ENCODE results near the gene SIGLEC12.
"Not testable (repeated sequence)": the region's sequence is repeated elsewhere in the genome, so short reads cannot be mapped to it uniquely, and the experiment has no call there.

Gene SIGLEC12

DNA sequence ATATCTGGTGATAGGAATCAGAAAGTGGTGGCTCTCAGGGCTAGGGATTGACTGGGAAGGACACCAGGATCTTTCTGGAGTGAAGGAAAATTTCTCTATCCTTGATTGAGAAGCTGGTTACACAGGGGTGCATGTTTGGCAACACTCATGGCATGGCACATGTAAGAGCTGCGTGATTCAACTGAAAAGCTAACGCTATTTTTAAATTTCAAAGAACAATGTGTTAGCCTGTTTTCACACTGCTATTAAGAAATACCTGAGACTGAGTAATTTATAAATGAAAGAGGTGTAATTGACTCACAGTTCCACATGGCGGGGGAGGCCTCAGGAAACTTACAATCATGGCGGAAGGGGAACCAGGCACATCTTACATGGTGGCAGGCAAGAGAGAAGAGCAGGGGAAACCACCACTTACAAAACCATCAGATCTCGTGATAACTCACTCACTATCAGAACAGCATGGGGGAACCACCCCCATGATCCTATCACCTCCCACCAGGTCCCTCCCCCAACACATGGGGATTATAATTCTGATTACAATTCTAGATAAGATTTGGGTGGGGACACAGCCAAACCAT is 50.8 kb downstream of the SIGLEC12 start:
- Histone ChIP-seq H4K20me1 (ENCODE audit: insufficient read depth, low read length) (no peaks in the 10 kb centered on the region), H3K27me3 (ENCODE audit: insufficient read depth, low read length, poor library complexity) (peaks cover 16% of the 10 kb centered on the region), H3K79me2 (ENCODE audit: insufficient read depth, low read length) (no peaks in the 10 kb centered on the region), H3K4me1 (ENCODE audit: insufficient read depth, low read length) (peaks cover 9% of the 10 kb centered on the region), H3K4me3 (ENCODE audit: low read depth in 1 of 2, low read length in 2 of 2) (no peak overlapping the region), H3K4me2 (ENCODE audit: insufficient read depth, low read length) (no peak overlapping the region), H3K27ac (ENCODE audit: low read length) (no peak overlapping the region), H3K9ac (ENCODE audit: low read depth, low read length) (no peak overlapping the region), H3K36me3 (ENCODE audit: insufficient read depth, low read length) (no peaks in the 10 kb centered on the region), H3K9me3 (ENCODE audit: insufficient read depth, low read length, severe bottlenecking) (no peaks in the 10 kb centered on the region), H2AFZ (ENCODE audit: low read depth, low read length) (no peak overlapping the region)
- TF ChIP-seq, protein P1, sequence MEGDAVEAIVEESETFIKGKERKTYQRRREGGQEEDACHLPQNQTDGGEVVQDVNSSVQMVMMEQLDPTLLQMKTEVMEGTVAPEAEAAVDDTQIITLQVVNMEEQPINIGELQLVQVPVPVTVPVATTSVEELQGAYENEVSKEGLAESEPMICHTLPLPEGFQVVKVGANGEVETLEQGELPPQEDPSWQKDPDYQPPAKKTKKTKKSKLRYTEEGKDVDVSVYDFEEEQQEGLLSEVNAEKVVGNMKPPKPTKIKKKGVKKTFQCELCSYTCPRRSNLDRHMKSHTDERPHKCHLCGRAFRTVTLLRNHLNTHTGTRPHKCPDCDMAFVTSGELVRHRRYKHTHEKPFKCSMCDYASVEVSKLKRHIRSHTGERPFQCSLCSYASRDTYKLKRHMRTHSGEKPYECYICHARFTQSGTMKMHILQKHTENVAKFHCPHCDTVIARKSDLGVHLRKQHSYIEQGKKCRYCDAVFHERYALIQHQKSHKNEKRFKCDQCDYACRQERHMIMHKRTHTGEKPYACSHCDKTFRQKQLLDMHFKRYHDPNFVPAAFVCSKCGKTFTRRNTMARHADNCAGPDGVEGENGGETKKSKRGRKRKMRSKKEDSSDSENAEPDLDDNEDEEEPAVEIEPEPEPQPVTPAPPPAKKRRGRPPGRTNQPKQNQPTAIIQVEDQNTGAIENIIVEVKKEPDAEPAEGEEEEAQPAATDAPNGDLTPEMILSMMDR (IDR thresholded peaks at IDR 0.05; ENCODE audit: borderline replicate concordance, extremely low read depth, low read length, poor library complexity, severe bottlenecking): no peak
- TF ChIP-seq EZH2 (IDR thresholded peaks at IDR 0.05; ENCODE audit: borderline replicate concordance, low read depth, low read length, severe bottlenecking): no peak
- no peak for DNase-seq
- ATAC-seq (ENCODE audit: insufficient read depth, low read depth): no peak

DNA sequence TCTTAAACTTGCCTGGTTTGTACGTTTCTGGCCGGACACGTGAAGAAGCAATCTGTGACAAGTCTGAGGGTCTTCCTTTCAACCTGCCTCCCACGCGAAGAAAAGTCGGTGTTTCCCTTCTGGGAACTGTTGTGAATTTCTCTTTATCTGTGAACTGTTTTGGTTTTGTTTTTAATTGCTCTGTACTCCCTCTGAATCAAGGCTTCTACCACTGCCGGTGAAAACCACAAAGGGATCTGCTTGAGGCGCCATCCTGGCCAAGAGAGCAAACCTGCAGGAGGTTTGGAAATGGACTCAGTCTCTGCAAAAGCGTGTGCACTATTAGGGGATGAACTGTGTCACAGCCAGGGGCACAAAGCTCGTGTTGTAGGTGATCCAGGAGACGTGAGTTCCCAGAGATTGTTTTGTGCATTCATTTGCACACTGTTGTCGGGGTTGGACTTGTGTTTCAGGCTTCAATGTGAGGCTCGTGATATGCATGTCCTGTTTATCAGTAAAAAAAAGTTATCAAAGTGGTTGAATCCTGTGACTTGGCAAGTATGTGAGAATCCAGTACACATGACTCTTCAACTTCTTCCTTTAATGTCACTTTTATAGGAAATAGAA is 53.1 kb downstream of the SIGLEC12 start:
- DNase-seq: peak; percentile 47
- H3K36me3 ChIP-seq (ENCODE audit: insufficient read depth, low read length): no peaks in the 10 kb centered on the region
- peaks cover 9% of the 10 kb centered on the region for H3K4me1 ChIP-seq (ENCODE audit: insufficient read depth, low read length)
- H3K27me3 ChIP-seq (ENCODE audit: insufficient read depth, low read length, poor library complexity): peaks cover 17% of the 10 kb centered on the region
- peak overlapping the region; percentile 41; the same call in 1 of the 2 replicates for H3K4me2 ChIP-seq (ENCODE audit: insufficient read depth, low read length)
- no peak overlapping the region for H3K9ac ChIP-seq (ENCODE audit: low read depth, low read length)
- ATAC-seq (ENCODE audit: insufficient read depth, low read depth): peak; percentile 84
- H3K27ac ChIP-seq (ENCODE audit: low read length): no peak overlapping the region
- H3K4me3 ChIP-seq (ENCODE audit: low read depth in 1 of 2, low read length in 2 of 2): no peak overlapping the region
- H2AFZ ChIP-seq (ENCODE audit: low read depth, low read length): no peak overlapping the region
- TF ChIP-seq EZH2 (IDR thresholded peaks at IDR 0.05; ENCODE audit: borderline replicate concordance, low read depth, low read length, severe bottlenecking): peak; percentile 50
- TF ChIP-seq, protein P1 (IDR thresholded peaks at IDR 0.05; ENCODE audit: borderline replicate concordance, extremely low read depth, low read length, poor library complexity, severe bottlenecking): no peak
- no peaks in the 10 kb centered on the region for H3K9me3 ChIP-seq (ENCODE audit: insufficient read depth, low read length, severe bottlenecking)
- H3K79me2 ChIP-seq (ENCODE audit: insufficient read depth, low read length): no peaks in the 10 kb centered on the region
- H4K20me1 ChIP-seq (ENCODE audit: insufficient read depth, low read length): no peaks in the 10 kb centered on the region; the same call in 1 of the 2 replicates

DNA sequence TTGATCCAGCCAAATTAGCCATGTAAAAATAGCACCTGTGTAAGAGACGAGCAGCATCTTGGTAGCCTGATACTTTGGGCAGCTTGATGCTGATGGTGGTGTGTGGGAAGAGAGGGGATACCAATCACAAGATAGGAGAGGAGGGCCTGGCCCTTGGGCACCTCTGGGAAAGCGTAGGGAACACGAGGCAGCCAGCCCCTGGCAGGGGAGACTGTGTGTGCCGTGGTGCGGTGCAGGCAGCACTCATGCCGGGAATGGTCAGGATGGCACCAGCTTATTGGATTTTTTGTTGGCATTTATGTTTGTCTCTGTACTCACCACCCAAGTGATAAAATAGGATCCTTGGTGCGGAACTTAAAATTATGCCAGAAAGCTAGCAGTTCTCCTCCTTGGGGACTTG is 53.6 kb downstream of the SIGLEC12 start:
- H2AFZ ChIP-seq (ENCODE audit: low read depth, low read length): no peak overlapping the region
- H3K4me2 ChIP-seq (ENCODE audit: insufficient read depth, low read length): peak overlapping the region; percentile 41; the same call in 1 of the 2 replicates
- no peaks in the 10 kb centered on the region for H3K36me3 ChIP-seq (ENCODE audit: insufficient read depth, low read length)
- no peak overlapping the region for H3K9ac ChIP-seq (ENCODE audit: low read depth, low read length)
- H3K79me2 ChIP-seq (ENCODE audit: insufficient read depth, low read length): no peaks in the 10 kb centered on the region
- no peak for TF ChIP-seq EZH2 (IDR thresholded peaks at IDR 0.05; ENCODE audit: borderline replicate concordance, low read depth, low read length, severe bottlenecking)
- TF ChIP-seq, protein P1 (IDR thresholded peaks at IDR 0.05; ENCODE audit: borderline replicate concordance, extremely low read depth, low read length, poor library complexity, severe bottlenecking): no peak
- peaks cover 9% of the 10 kb centered on the region for H3K4me1 ChIP-seq (ENCODE audit: insufficient read depth, low read length)
- H3K27me3 ChIP-seq (ENCODE audit: insufficient read depth, low read length, poor library complexity): peaks cover 22% of the 10 kb centered on the region
- no peak overlapping the region for H3K4me3 ChIP-seq (ENCODE audit: low read depth in 1 of 2, low read length in 2 of 2)
- no peak overlapping the region for H3K27ac ChIP-seq (ENCODE audit: low read length)
- H3K9me3 ChIP-seq (ENCODE audit: insufficient read depth, low read length, severe bottlenecking): no peaks in the 10 kb centered on the region
- no peak for DNase-seq
- no peaks in the 10 kb centered on the region; the same call in 1 of the 2 replicates for H4K20me1 ChIP-seq (ENCODE audit: insufficient read depth, low read length)
- ATAC-seq (ENCODE audit: insufficient read depth, low read depth): no peak

DNA sequence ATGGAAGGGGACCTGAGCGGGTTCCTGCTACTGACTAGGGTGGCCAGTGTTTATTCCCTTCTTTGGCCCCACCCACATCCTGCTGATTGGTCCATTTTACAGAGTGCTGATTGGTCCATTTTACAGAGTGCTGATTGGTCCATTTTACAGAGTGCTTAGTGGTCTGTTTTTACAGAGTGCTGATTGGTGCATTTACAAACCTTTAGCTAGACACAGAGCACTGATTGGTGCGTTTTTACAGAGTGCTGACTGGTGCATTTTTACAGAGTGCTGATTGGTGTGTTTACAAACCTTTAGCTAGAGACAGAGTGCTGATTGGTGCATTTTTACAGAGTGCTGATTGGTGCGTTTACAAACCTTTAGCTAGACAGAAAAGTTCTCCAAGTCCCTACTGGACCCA is 54.1 kb downstream of the SIGLEC12 start:
- not testable (repeated sequence) for DNase-seq; H3K27ac ChIP-seq (ENCODE audit: low read length); H3K4me2 ChIP-seq (ENCODE audit: insufficient read depth, low read length); H4K20me1 ChIP-seq (ENCODE audit: insufficient read depth, low read length); H3K36me3 ChIP-seq (ENCODE audit: insufficient read depth, low read length); H2AFZ ChIP-seq (ENCODE audit: low read depth, low read length); H3K9ac ChIP-seq (ENCODE audit: low read depth, low read length); ATAC-seq (ENCODE audit: insufficient read depth, low read depth); H3K4me3 ChIP-seq (ENCODE audit: low read depth in 1 of 2, low read length in 2 of 2); H3K4me1 ChIP-seq (ENCODE audit: insufficient read depth, low read length); H3K79me2 ChIP-seq (ENCODE audit: insufficient read depth, low read length); H3K9me3 ChIP-seq (ENCODE audit: insufficient read depth, low read length, severe bottlenecking)
- H3K27me3 ChIP-seq (ENCODE audit: insufficient read depth, low read length, poor library complexity): peaks cover 23% of the 10 kb centered on the region
